ENCODE measurements around the gene OR2V1.
"Not testable (repeated sequence)": the region's sequence is repeated elsewhere in the genome, so short reads cannot be mapped to it uniquely, and the experiment has no call there.

OR2V1 gene

DNA sequence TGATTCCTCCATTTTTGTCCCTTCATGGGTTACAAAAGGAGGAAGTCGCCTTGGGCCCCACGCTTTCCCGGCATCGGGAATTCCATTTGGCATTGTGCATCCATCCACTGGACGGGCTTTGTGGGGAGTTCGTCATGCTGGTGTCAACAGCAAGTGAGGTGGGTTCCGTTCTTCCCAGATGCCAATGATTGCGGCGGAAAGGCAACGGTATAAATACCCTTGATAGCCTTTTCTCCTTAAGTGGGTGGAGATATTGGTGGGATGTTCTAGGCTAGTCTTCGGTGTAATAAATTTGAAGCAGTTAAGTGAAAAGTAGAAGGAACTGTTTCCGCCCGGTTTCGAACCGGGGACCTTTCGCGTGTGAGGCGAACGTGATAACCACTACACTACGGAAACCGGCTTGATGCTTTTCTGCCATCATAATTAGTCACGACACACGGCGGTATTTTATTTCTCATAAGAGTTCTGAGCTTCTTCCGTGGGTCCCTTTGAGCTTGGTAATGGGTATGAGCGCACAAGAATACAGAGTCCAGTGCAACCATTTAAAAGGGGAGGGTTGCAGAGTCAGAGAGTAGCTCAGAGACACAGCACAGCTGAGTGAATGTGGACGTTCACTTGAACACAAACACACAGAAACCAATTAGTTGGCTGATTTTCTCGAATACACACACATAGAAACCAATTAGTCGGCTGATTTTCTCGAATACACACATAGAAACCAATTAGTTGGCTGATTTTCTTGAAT lies 28.9 kb downstream of the OR2V1 start:
- not testable (repeated sequence) for DNase-seq

DNA sequence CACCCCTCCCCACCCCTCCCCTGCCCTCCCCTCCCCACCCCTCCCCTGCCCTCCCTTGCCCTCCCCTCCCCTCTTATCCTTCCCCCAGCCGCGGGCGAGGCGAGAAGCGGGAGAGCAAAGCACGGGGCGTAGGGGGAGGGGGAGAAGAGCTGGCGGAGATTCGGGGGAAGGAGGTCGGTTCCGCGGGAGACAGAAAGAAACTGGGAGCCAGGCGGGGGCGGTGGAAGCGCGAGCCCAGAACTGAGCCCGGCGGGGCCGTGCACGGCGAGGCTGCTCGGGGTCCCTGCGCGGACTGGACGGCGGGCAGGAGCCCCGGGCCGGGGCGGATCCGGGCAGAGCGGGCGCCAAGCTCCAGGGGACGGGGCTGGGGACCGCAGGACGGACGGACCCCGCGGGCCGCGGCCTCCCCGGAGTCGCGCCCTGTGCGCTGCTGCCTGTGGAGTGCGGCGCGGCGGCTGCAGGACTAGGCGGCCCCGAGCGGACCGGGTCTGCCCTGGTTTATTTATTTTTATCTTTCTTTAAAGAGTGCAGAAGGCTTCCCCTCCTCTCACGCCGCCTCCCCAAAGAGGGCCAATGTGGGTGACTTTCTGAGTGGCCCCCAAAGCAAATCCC lies 29.8 kb downstream of the OR2V1 start:
- DNase-seq: not testable (repeated sequence)

DNA sequence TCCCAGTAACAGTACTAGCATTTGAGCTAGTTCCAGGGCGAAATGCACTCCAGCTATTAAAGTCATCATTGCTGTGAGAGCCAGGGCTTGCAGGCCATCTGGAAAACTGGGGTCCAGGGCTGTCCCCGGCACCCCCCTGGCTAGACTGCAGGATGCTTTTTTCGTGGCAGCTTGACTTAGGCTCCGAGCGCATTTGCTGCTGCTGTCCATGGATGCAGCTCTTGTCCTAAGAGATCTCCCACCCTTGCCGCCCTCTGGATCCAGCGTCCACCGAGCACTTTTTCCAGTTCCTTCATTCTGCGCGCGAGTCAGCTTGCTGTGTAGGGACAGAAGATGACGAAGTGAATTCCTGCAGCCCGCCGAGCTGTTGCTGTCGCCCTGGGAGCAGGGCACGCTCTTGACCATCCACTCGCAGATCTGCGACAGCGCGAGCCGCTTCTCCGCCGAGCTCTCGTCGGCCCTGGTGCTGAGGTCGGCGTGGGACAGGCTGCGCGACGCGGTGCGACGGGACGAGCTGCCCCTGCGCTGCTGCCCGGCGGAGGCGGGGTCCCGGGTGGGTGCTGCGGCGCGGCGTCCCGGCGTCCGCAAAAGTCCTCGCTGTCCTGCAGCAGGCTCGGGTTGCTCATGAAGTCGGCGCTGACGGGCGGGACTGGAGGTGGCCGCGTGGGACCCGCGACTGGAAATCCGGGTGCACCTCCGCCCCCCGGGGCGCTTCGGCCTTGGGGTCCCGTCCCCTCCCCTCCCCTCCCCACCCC lies 30.7 kb downstream of the OR2V1 start:
- DNase-seq: no peak

DNA sequence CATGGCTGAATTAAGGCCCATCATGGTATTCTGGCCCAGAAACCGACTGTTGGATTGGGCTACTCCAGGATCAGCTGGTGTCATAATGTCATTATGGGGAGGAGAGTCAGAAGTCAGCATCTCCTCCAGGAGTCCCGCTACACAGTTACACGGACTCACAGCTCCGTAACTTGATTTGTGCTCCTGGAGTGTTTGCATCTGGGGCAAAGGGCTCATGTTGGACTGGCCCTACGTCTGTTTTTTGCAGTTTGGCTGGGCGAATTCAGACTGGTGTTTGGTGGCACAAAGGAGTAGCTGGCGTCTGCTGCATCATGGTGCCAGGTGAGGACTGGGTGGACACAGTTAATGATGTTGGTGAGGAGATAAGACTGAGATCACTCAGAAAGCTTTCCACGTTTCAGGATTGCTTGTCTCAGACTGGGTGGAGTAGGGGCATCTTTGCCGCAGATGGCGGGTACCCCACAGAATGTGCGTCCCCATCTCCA lies 31.3 kb downstream of the OR2V1 start:
- no peak for DNase-seq

- no peak for DNase-seq
These were observed 32.0 kb downstream of the OR2V1 start for GRCh38 chr5:181098762-181099601.

GRCh38 chr5:181097759-181098491 lies 33.0 kb downstream of the OR2V1 start:
- not testable (repeated sequence) for DNase-seq

GRCh38 chr5:181097383-181097753 lies 33.6 kb downstream of the OR2V1 start:
- DNase-seq: not testable (repeated sequence)

DNA sequence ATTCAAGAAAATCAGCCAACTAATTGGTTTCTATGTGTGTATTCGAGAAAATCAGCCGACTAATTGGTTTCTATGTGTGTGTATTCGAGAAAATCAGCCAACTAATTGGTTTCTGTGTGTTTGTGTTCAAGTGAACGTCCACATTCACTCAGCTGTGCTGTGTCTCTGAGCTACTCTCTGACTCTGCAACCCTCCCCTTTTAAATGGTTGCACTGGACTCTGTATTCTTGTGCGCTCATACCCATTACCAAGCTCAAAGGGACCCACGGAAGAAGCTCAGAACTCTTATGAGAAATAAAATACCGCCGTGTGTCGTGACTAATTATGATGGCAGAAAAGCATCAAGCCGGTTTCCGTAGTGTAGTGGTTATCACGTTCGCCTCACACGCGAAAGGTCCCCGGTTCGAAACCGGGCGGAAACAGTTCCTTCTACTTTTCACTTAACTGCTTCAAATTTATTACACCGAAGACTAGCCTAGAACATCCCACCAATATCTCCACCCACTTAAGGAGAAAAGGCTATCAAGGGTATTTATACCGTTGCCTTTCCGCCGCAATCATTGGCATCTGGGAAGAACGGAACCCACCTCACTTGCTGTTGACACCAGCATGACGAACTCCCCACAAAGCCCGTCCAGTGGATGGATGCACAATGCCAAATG lies 34.1 kb downstream of the OR2V1 start:
- not testable (repeated sequence) for DNase-seq

- DNase-seq: not testable (repeated sequence)
These were observed 35.8 kb downstream of the OR2V1 start for GRCh38 chr5:181095162-181095561.

- no peak for DNase-seq
These were observed 38.5 kb downstream of the OR2V1 start for GRCh38 chr5:181092428-181092827.

GRCh38 chr5:181088289-181088688 lies 42.7 kb downstream of the OR2V1 start:
- no peak for DNase-seq

DNA sequence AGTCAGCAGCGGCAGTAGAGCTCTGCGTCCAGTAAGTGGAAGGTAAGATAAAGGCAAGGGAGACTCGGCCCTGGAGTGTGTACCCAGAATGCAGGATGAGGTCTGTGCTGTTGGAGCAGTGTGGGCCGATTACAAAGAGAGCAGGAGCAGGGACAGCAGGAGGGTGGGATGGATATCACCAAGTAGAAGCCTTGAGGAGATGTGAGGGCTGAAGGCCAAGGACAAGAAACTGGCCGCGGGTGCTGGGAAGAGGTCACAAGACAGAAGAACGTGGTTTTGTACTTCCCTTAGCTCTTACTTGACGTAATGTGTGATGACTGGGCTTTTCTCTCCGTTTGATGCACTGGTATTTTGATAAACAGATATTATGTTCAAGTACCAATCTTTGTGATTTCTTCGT lies 43.7 kb downstream of the OR2V1 start:
- DNase-seq: no peak

- no peak for DNase-seq
These were observed 44.1 kb downstream of the OR2V1 start for GRCh38 chr5:181086884-181087205.

DNA sequence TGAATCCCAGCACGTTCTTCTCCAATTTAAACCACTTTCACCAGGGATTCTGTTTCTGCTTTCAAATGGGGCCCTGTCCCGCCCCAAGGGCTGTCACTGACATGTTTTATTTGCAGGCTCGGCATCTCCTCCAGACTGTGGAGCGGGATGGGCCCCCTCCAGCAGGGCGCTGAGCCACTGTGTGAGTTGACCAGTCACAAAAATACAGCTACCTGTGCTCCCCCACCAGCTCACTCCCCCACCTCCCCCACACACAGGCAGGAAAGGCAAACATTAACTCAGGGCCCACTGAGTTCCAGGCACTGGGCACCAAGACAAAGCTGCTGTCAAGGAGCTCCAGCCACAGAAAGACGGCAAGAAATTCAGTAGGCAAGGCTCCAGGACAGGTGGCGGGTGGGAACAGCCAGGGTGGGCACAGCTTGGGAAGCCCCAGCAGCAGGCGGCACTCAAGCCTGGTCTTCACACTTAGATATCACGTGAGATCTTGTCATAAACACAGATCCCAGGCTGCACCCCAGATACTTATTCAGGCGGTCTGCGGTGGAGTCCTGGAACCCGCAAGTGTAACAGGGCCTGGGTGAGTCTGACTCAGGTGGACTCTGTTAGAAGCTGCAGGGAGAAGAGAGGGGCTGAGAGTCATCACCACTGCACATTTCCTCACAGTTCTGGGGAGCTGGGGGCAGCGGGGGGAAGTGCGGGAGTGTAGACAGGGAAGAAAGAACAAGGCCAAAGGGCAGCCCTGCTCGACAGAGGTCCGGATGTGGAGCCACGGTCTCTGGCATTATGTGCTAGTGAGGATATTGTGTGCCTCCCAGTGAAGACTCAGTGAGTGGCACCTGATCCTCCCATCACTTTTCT lies 44.7 kb downstream of the OR2V1 start:
- no peak for DNase-seq

GRCh38 chr5:181084621-181085195 lies 46.3 kb downstream of the OR2V1 start:
- no peak for DNase-seq

DNA sequence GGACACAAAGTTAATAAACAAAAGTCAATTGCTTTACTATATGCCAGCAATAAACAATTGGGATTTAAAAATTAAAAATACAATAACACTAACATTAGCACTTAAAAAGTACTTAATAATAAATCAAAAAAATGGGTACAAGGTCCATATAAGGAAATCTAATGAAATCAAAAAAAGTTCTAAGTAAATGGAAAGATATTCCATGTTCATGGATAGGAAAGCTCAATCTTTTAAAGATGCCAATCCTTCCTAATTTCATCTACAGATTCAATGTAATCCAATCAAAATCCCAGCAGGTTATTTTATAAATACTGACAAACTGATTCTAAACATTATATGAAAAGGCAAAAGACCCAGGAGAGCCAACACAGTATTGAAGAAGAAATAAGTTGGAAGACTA lies 49.0 kb downstream of the OR2V1 start:
- DNase-seq: no peak

- DNase-seq: no peak
These were observed 54.0 kb downstream of the OR2V1 start for GRCh38 chr5:181076920-181077319.
